ENCODE measurements around the gene WDHD1. TPM values are rescaled to one million over a fixed set of nuclear protein-coding genes. Genes with fewer than 3 reads are reported as not detected.

WDHD1 gene
- total and polyA plus RNA-seq, 2 of the 8 experiments (the other 6 are each of a cell fraction or from before 2014, with no cell fraction given) = 17.8 to 87.9 TPM

DNA sequence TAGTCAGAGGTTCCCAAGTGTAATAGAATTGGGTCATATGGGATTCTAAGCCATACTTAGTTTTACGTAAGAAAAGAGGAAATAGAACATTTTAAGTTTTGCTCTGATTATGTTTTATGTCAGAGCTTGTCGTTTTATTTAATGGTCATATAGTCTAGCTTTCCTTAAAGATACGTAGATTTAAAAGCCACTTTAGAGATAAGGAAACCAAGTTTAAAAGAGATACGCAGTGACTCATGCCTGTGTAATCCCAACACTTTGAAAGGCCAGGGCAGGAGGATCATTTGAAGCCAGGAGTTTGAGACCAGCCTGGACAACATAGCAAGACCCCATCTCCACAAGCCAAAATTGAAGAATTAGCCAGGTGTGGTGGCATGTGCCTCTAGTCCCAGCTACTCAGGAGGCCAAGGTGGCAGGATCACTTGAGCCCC is 44.1 kb upstream of the WDHD1 start:
- Histone ChIP-seq H3K4me1 (replicated peaks in 1 of 4; ENCODE audit: control insufficient read depth in 3 of 4, insufficient read depth in 4 of 4, low read length in 3 of 4) (peaks cover 0 to 4% (median 1%) of the 10 kb centered on the region in 4 experiments; a peak in 4 of 7 replicates), H3K9ac (replicated peaks in 1 of 4; ENCODE audit: extremely low read depth in 1 of 4, low read depth in 3 of 4, low read length in 3 of 4) (no peak overlapping the region), H3K23me2 (ENCODE audit: low read depth, low read length) (no peaks in the 10 kb centered on the region; the same call in 1 of the 2 replicates), H3K14ac (ENCODE audit: insufficient read length) (no peak overlapping the region), H2BK5ac (ENCODE audit: low read depth, low read length) (no peak overlapping the region), H2BK20ac (ENCODE audit: low read length) (no peak overlapping the region), H4K91ac (replicated peaks; ENCODE audit: insufficient read length, low read length) (no peak overlapping the region), H3K4me2 (ENCODE audit: insufficient read depth in 1 of 2, low read depth in 2 of 2, low read length in 2 of 2) (no peak overlapping the region), H3K56ac (replicated peaks; ENCODE audit: insufficient read length, low read depth, low read length) (no peak overlapping the region), H3K9me3 (ENCODE audit: insufficient read depth in 2 of 2, low read depth in 1 of 2, low read length in 1 of 2) (no peaks in the 10 kb centered on the region), H3K79me1 (ENCODE audit: low read depth, low read length) (no peaks in the 10 kb centered on the region), H3K36me3 (ENCODE audit: control insufficient read depth in 2 of 4, insufficient read depth in 4 of 4, low read length in 3 of 4) (peaks cover 0 to 5% (median 0%) of the 10 kb centered on the region in 4 experiments; a peak in 1 of 8 replicates), H2AFZ (ENCODE audit: low read length) (no peak overlapping the region), H3K27me3 (replicated peaks in 1 of 4; ENCODE audit: control insufficient read depth in 3 of 4, extremely low read depth in 1 of 4, insufficient read depth in 3 of 4, low read length in 3 of 4) (peaks cover 0 to 1% (median 0%) of the 10 kb centered on the region in 4 experiments; a peak in 1 of 7 replicates), H4K5ac (ENCODE audit: insufficient read length, low read depth, low read length) (no peak overlapping the region), H3K18ac (ENCODE audit: extremely low read depth, low read length) (no peak overlapping the region), H2BK12ac (ENCODE audit: low read depth, low read length) (no peak overlapping the region), H3K4me3 (ENCODE audit: extremely low read depth in 1 of 4, insufficient read depth in 2 of 4, low read depth in 3 of 4, low read length in 4 of 4) (no peak overlapping the region), H3K4ac (replicated peaks; ENCODE audit: insufficient read length, low read depth, low read length) (no peak overlapping the region), H4K8ac (ENCODE audit: extremely low read depth, insufficient read depth, low read length) (no peak overlapping the region), H2AK5ac (ENCODE audit: low read depth, low read length) (no peak overlapping the region), H4K20me1 (replicated peaks in 1 of 2; ENCODE audit: control insufficient read depth in 1 of 2, insufficient read depth in 2 of 2, low read length in 2 of 2) (no peaks in the 10 kb centered on the region), H3K27ac (ENCODE audit: low read depth, low read length) (no peak overlapping the region), H3K23ac (ENCODE audit: insufficient read length) (no peak overlapping the region), H2BK120ac (replicated peaks; ENCODE audit: low read depth, low read length) (no peak overlapping the region), H3K79me2 (ENCODE audit: control insufficient read depth in 1 of 2, insufficient read depth in 2 of 2, low read length in 2 of 2) (no peaks in the 10 kb centered on the region), H2BK15ac (ENCODE audit: low read length) (no peak overlapping the region)
- 93% methylated on average over 4 of the region's 4 CpGs; no CpG with 5 or more reads in 1 of the 2 experiments for WGBS, 2 experiments (ENCODE audit: extremely low coverage in 1 of 2, insufficient coverage in 1 of 2, insufficient read length in 1 of 2, insufficient replicate concordance in 2 of 2, low coverage in 1 of 2, low lambda C conversion rate in 2 of 2, missing lambda C conversion rate in 1 of 2)
- CTCF ChIA-PET (ENCODE audit: partially characterized antibody) = interaction anchor here (1.1 to 2.1 kb wide), 3 partner anchors 12 to 20 kb away, joined by 3 to 9 read pairs (median 6); partner anchors contain the start of gene MAPK1IP1L
- TF ChIP-seq RFX5 (IDR thresholded peaks at IDR 0.05; ENCODE audit: borderline replicate concordance, low read depth, low read length) (no peak), KDM1A (IDR thresholded peaks at IDR 0.05; ENCODE audit: borderline replicate concordance, low read length) (peak; percentile 84)
- DNase-seq (ENCODE audit: low read depth in 1 of 2, low spot score in 2 of 2) (no peak), FAIRE-seq (no peak)
- POLR2A ChIA-PET (ENCODE audit: partially characterized antibody) = interaction anchor here (1.3 to 3.2 kb wide), 7 partner anchors 8 to 60 kb away, joined by 3 to 11 read pairs (median 9); partner anchors contain the start of gene LGALS3

Measured in H1 (cell line).